UCSD-AML1 (cell line): Measurements from ENCODE around the gene MAPKAPK3.

Source experiments
- DNase-seq: peaks from one replicate; lab custom pipeline; 2025; ENCODE audit not compliant: unreplicated experiment; lab: John Stamatoyannopoulos, UW

Gene MAPKAPK3

DNA sequence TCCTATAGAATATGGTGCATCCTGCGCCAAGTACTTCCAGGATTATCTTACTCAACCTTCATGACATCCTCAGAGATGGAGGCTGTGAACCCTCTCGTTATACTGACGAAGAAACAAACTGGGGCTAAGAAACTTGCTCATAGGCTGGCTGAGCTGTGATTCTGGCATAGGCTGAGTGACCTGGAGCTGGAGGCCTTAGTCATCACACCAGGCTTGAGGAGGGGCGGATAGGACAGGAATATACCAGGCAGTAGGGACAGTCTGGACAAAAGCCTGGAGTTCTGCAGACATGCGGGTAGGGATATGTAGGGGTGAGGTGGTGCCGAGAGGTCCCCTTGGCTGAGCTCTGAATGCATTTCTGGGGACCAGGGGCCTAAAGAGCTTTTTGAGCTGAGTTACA is 29.6 kb upstream of the MAPKAPK3 start:
- no peak for DNase-seq

- DNase-seq: no peak
These were observed 28.9 kb upstream of the MAPKAPK3 start for GRCh38 chr3:50587806-50588758.

- DNase-seq: no peak
These were observed 28.1 kb upstream of the MAPKAPK3 start for GRCh38 chr3:50588759-50589433.

DNA sequence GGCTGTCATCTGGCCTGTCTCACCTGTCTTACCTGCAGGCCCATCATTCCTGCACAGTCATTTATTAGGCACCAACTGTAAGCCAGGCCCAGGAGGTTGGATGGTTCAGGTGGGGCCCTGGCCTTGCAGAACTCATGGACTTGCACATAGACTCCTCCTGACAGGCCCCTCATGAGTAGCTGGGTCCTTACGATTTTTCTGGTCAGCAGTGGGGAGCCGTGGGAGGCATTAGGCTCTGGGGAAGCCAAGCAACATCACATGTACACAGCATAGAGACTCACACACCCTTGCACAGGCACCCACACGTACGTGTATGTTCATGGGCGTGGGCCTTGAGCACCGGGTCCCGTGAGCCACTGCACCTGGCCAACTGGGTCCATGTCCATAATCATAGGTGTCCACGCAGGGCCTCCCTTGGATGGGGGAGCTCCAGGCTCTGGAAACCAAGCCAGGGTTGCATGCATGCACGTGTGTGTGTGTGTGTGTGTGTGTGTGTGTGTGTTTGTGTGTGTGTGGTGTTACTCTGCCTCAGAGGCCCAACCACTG is 25.7 kb upstream of the MAPKAPK3 start:
- DNase-seq: no peak

DNA sequence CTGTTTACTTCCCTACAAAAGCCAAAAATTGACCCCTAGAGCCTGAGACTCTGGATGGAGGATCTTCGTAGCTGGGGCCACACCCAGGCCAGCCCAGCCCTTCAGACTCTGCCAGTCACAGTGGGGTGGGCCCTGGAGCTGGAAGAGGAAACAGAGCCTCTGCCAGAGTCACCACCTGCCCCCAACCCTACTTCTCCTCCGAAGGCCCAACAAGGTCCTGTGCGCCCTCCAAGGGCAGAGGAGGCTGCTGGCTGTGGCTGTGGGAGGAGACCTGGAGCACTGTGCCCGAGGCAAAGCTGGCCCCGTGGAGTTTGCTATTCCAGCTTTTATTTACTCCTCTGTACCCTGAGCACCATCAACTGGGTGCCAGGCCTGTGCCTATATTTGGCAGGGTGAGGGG is 24.4 kb upstream of the MAPKAPK3 start:
- peak; percentile 71 for DNase-seq

GRCh38 chr3:50594253-50594785 is 22.6 kb upstream of the MAPKAPK3 start:
- DNase-seq: no peak

DNA sequence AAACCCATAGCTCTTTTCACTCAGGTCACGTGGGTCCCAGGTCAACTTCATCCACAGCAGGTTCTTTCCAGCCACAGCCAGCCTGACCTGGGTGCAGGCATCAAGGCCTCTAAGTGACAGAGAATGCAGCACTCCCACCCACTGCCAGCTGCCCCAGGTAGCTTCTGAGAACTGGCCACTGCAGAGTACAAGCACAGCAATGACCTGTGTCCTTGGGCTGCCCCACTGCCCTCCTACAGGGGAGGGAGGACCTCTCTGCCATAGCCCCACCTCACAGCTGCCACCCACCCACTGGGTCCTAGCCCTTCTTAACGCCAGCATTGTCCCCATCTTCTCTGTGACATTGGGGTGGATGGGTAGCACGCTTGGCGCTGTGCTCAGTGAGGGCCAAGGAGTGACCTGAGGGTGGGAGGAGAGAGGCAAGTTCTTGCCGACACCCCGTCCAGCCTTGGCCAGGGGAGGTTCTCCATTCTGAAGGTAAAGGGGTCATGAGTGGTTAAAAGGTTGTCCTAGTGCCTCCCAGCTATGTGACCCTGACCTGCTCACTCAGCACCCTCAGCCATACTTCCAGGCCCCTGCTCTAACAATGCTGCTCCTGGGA is 17.7 kb upstream of the MAPKAPK3 start:
- DNase-seq: no peak

GRCh38 chr3:50599716-50600118 is 17.2 kb upstream of the MAPKAPK3 start:
- DNase-seq: no peak

DNA sequence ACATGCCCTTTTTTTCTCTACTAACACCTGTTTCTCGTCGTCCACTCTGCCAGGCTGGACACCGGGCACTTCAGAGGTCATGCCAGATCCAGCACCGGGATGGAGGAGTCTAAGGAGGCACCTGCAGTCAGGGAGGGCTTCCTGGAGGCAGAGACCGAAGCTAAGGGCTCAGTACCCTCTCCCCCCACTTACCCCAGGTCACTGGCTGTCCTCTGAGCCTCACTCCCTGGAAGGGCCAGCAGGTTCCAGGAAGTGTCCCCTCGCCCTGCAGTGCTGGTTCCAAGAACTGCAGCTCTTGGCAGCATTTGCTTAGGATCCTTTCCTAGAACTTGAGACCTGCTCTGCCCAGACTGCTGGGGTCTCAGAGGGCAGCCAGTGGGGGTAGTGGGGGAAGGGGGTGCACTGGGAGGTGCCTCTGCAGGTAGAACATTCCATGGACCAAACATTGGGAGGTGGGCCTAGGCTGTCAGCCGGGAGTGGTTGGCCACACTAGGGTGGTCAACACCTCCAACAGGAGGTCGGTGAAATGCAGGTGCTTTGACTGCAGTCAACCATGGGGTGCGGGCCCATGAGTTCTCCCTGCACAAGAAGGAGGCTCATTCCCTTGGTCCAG is 16.7 kb upstream of the MAPKAPK3 start:
- no peak for DNase-seq

- DNase-seq: peak; percentile 95
These were observed 15.9 kb upstream of the MAPKAPK3 start for GRCh38 chr3:50600841-50601591.

DNA sequence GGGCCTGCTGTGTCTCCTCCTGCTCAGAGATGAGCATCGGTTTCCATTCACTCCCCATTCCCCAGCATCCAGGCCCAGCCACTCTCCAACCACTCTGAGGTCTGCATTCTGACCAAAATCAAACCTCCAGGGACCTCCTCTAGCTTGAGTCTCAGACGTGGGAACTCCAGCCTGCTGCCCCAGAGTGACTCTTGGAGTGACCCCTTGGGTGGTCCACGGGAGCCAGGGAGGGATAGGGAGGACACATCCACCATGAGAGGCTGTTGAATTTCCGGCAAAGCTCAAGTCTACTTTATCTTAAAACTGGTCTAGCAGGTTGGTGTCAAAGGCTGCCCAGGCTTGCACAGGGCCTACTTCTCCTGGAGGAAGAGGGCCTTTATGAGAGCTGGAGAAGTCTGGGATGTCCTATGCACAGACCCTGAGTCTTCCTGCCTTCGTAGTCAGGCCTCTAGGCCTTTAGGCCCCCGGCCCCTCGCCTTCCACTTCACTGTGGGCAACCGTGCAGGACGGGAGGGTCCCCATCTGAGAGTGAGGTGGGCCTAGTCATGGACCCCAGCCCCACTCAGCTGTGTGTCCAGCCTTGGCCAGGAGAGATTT is 14.3 kb upstream of the MAPKAPK3 start:
- no peak for DNase-seq

GRCh38 chr3:50603261-50604109 is 13.5 kb upstream of the MAPKAPK3 start:
- DNase-seq: no peak

- no peak for DNase-seq
These were observed 12.8 kb upstream of the MAPKAPK3 start for GRCh38 chr3:50604110-50604621.

GRCh38 chr3:50604628-50605588 is 12.0 kb upstream of the MAPKAPK3 start:
- no peak for DNase-seq

DNA sequence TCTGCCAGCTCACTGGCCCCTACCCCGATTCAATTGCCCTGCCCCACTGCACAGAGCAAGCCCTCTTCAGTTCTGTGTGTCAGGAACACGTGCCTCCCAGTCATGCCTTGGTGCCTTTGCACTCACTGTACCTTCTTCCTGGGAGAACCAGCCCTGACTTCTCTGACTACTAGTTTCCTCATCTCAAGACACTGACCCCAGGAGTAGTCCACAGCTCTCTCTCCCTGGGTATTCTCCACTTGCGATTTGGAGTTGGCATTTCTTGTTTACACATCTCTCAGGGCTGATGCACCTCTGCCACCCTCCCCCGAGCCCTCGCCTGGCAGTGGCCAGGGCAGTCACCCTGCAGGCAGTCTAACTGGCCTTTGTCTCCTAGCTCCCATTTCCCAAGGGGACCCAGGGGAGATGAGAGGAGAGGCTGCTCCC is 11.0 kb upstream of the MAPKAPK3 start:
- no peak for DNase-seq

DNA sequence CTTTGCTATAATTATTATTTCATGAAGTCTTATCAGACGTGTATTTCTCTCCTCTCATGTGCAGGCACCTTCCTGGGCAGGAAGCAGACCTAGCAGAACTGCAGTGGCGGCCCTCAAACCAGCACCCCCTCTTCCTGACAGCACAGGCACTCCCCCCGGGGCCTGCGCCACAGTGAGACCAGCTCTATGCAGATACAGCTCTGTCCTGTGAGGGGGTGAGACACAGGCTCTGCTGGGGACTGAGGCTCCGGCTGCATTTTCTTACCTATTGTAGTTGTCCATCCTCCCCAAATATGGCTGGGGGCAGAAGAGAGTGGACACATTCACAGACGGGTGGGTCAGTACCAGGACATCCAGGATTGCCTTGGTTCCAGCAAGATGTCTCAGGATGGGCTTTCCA is 10.4 kb upstream of the MAPKAPK3 start:
- DNase-seq: peak; percentile 37

- no peak for DNase-seq
These were observed 9.5 kb upstream of the MAPKAPK3 start for GRCh38 chr3:50607271-50608091.
